HCT116 (cell line): ENCODE data around the gene UBE2F. TPM values are rescaled to one million over a fixed set of nuclear protein-coding genes. Genes with fewer than 3 reads are reported as not detected.

Experiments used
- ATAC-seq: fragments of 200-7000 bp; cut with Tn5 transposase; 2 replicates; pipeline ENCODE4 v1.9.1; 2020; ENCODE audit warnings: mild to moderate bottlenecking, moderate library complexity
- BruUV-seq: library from RNA; stranded (reverse); fragments of 400-500 nt; replicated peaks from 2 replicates; lab custom pipeline; 2021; lab: Mats Ljungman, UMichigan
- CTCF ChIA-PET: fragments of 300-600 bp; sonication (Branson Sonifier 250); formaldehyde crosslinking; loops from one replicate; lab custom pipeline; 2021; ENCODE audit warnings: antibody characterized with exemption; lab: Charles Lee
- POLR2A ChIA-PET: fragments of 300-600, 350-600 bp; sonication (Branson Sonifier 250); formaldehyde crosslinking; loops from one replicate; lab custom pipeline; 2021; ENCODE audit warnings: antibody characterized with exemption; lab: Charles Lee
- RAD21 ChIA-PET, 2 experiments: fragments of 300-600 bp; sonication (Branson Sonifier 250); formaldehyde crosslinking; loops; one replicate each; lab custom pipeline; 2023; ENCODE audit warnings: low total read pairs in 2 of 2; ENCODE audit not compliant: uncharacterized antibody in 2 of 2, unreplicated experiment in 2 of 2, low non-redundant PET in 1 of 2; lab: Charles Lee
- DNase-seq: peaks from one replicate; pipeline ENCODE4 v3.0.0-alpha.2; 2010; ENCODE audit warnings: low read depth, low spot score
- H2AFZ ChIP-seq: fragments of 200-600 bp; shearing (Covaris generic), sonication (generic); 2 replicates; pipeline ENCODE4 v1.6.1; 2017; ENCODE audit warnings: low read depth, mixed run types, mixed read lengths, antibody characterized with exemption, low read length; ENCODE audit not compliant: poor library complexity, severe bottlenecking
- H3K27ac ChIP-seq: 2 replicates; pipeline ENCODE4 v1.5.1; 2012; ENCODE audit warnings: low read depth, low read length
- H3K27me3 ChIP-seq: fragments of 200-600 bp; sonication (generic); 2 replicates; pipeline ENCODE4 v1.6.1; 2016; ENCODE audit warnings: mixed run types, low read length, mixed read lengths; ENCODE audit not compliant: insufficient read depth
- H3K36me3 ChIP-seq, 2 experiments: fragments of 200-500 bp in 1 of 2; fragments of 200-600 bp in 1 of 2; sonication (Bioruptor generic) in 1 of 2; sonication (generic) in 1 of 2; 2 replicates each; pipeline versions ENCODE4 v1.5.1 to v1.6.1; 2014 to 2016; ENCODE audit warnings: low read length in 2 of 2, inconsistent platforms in 1 of 2, mixed read lengths in 1 of 2, mixed run types in 1 of 2; ENCODE audit not compliant: insufficient read depth in 2 of 2, control insufficient read depth in 1 of 2
- H3K4me1 ChIP-seq, 2 experiments: fragments of 200-600 bp in 1 of 2; sonication (generic) in 1 of 2; 2 replicates each; pipeline versions ENCODE4 v1.5.1 to v1.6.1; 2012 to 2017; ENCODE audit warnings: low read length in 2 of 2, inconsistent platforms in 1 of 2, mild to moderate bottlenecking in 1 of 2, mixed read lengths in 1 of 2, mixed run types in 1 of 2, moderate library complexity in 1 of 2; ENCODE audit not compliant: insufficient read depth in 2 of 2, control insufficient read depth in 1 of 2
- H3K4me2 ChIP-seq: fragments of 200-600 bp; sonication (generic); 2 replicates; pipeline ENCODE4 v1.6.1; 2017; ENCODE audit warnings: mixed run types, low read length, mixed read lengths
- H3K4me3 ChIP-seq, 2 experiments: fragments of 200-600 bp in 1 of 2; sonication (generic) in 1 of 2; replicated peaks in 1 of 2; 2 replicates each; pipeline ENCODE4 v1.5.1; 2011 to 2016; ENCODE audit warnings: low read length in 2 of 2, control low read depth in 1 of 2, low read depth in 1 of 2, mild to moderate bottlenecking in 1 of 2, mixed read lengths in 1 of 2, mixed run types in 1 of 2
- H3K79me2 ChIP-seq: fragments of 200-600 bp; sonication (generic); 2 replicates; pipeline ENCODE4 v1.6.1; 2017; ENCODE audit warnings: mild to moderate bottlenecking, mixed run types, low read length, moderate library complexity, mixed read lengths; ENCODE audit not compliant: insufficient read depth
- H3K9ac ChIP-seq: fragments of 200-600 bp; sonication (generic); 2 replicates; pipeline ENCODE4 v1.6.1; 2016; ENCODE audit warnings: low read length, mixed read lengths
- H3K9me2 ChIP-seq: fragments of 200-600 bp; sonication (generic), shearing (Covaris generic); 2 replicates; pipeline ENCODE4 v1.6.1; 2017; ENCODE audit warnings: mixed run types, mild to moderate bottlenecking, moderate library complexity; ENCODE audit not compliant: insufficient read depth
- H3K9me3 ChIP-seq, 2 experiments: fragments of 200-500 bp in 1 of 2; fragments of 200-600 bp in 1 of 2; sonication (Bioruptor generic) in 1 of 2; sonication (generic) in 1 of 2; 2 replicates each; pipeline ENCODE4 v1.6.1; 2014 to 2017; ENCODE audit warnings: low read length in 2 of 2, mixed read lengths in 2 of 2, inconsistent platforms in 1 of 2, low read depth in 1 of 2, mild to moderate bottlenecking in 1 of 2, mixed run types in 1 of 2, moderate library complexity in 1 of 2; ENCODE audit not compliant: control insufficient read depth in 1 of 2, insufficient read depth in 1 of 2
- H4K20me1 ChIP-seq: fragments of 200-600 bp; sonication (generic), shearing (Covaris generic); 2 replicates; pipeline ENCODE4 v1.6.1; 2017; ENCODE audit warnings: mixed run types, mild to moderate bottlenecking, moderate library complexity; ENCODE audit not compliant: insufficient read depth
- ATF3 ChIP-seq: IDR thresholded peaks from 2 replicates; pipeline ENCODE4 v1.6.1; 2012
- EGR1 ChIP-seq: IDR thresholded peaks from 2 replicates; pipeline ENCODE4 v1.6.1; 2012; ENCODE audit warnings: low read depth
- EZH2 ChIP-seq: fragments of 200-600 bp; sonication (generic); IDR thresholded peaks from 2 replicates; pipeline ENCODE4 v1.6.1; 2017; ENCODE audit warnings: antibody characterized with exemption, mixed run types
- JUND ChIP-seq: IDR thresholded peaks from 2 replicates; pipeline ENCODE4 v1.6.1; 2012
- SRF ChIP-seq: IDR thresholded peaks from 2 replicates; pipeline ENCODE4 v1.6.1; 2012; ENCODE audit warnings: low read depth
- ZFX ChIP-seq: fragments of 450-650 bp; IDR thresholded peaks from 2 replicates; pipeline ENCODE4 v1.6.1; 2017
- intact Hi-C: fragments of 100-400 bp; cut with micrococcal nuclease; formaldehyde crosslinking; loops from 2 replicates; pipeline ENCODE4 v1.10.0; 2022
- total RNA-seq: library from RNA; stranded (reverse); gene quantifications from one replicate; pipeline ENCODE4 v1.2.1, GENCODE V29; 2021; ENCODE audit not compliant: unreplicated experiment

The UBE2F gene
- total RNA-seq, 1 experiment from 2014 or later = 32.8 TPM

DNA sequence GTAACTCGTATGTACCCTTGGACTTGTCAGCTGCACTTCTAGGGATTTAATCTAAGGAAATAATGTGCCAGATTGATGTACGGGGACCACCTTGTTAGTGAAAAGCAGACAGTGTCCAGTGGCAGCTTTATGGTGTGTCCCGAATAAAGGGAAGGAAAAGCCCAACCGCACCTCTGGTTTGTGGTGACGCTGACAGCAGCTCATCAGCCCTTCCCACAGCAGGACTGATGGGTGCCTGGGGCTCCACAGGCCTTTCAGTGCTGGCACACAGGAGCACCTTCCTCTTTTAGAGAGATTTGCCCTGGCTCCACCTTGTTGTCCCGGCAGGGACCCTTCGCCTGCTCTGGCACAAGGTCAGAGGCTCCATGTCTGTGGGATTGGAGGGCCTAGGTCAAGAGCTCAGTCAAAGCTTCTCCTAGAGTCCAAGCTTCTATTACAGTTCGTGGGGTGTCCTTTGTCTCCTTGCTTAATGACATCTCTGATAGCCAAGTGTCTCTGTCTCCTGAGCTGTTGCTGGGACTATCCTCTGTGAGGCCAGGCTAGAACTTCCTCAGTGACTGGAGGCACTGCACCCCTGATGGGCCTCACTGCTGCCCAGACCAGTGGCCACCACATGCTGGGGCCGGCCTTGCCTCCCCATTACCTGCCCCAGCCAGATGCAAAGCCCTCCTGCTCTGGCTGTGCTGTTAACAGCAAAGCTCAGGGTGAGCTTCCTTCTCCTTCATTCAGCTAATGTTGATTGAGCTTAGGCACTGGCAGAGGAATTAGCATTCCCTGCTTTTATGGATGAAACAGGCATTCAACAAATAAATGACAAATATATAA lies 61.0 kb downstream of the UBE2F start:
- RAD21 ChIA-PET = no interaction called here
- H3K36me3 ChIP-seq = peaks cover 0 to 6% of the 10 kb centered on the region in 2 experiments; a peak in 1 of 4 replicates
- no peaks in the 10 kb centered on the region for H3K9me2 ChIP-seq
- H3K4me3 ChIP-seq = no peak overlapping the region
- POLR2A ChIA-PET = no interaction called here
- intact Hi-C loops = no loop called here
- no peak overlapping the region for H3K9ac ChIP-seq
- H4K20me1 ChIP-seq = no peaks in the 10 kb centered on the region
- CTCF ChIA-PET = no interaction called here
- no peaks in the 10 kb centered on the region for H3K4me1 ChIP-seq
- BruUV-seq = no TSS peak
- no peaks in the 10 kb centered on the region for H3K9me3 ChIP-seq
- H3K27ac ChIP-seq = no peak overlapping the region
- no peak overlapping the region for H3K4me2 ChIP-seq
- ATAC-seq = no peak
- no peaks in the 10 kb centered on the region for H3K27me3 ChIP-seq
- H3K79me2 ChIP-seq = no peaks in the 10 kb centered on the region
- TF ChIP-seq EZH2 = no peak
- TF ChIP-seq ATF3 = no peak
- TF ChIP-seq JUND = no peak
- no peak for TF ChIP-seq EGR1
- no peak for TF ChIP-seq SRF
- TF ChIP-seq ZFX = no peak
- no peak for DNase-seq
- no peak overlapping the region for H2AFZ ChIP-seq

GRCh38 chr2:238029853-238030252 lies 63.0 kb downstream of the UBE2F start:
- CTCF ChIA-PET = no interaction called here
- DNase-seq (no peak), ATAC-seq (no peak)
- no peak for TF ChIP-seq ATF3
- H2AFZ ChIP-seq = no peak overlapping the region
- H3K27ac ChIP-seq = no peak overlapping the region
- POLR2A ChIA-PET = no interaction called here
- no peak overlapping the region for H3K4me3 ChIP-seq
- no peak overlapping the region for H3K4me2 ChIP-seq
- peaks cover 0 to 6% of the 10 kb centered on the region in 2 experiments; a peak in 1 of 4 replicates for H3K36me3 ChIP-seq
- H3K9me3 ChIP-seq = no peaks in the 10 kb centered on the region
- BruUV-seq = no TSS peak
- H3K9ac ChIP-seq = no peak overlapping the region
- H3K79me2 ChIP-seq = no peaks in the 10 kb centered on the region
- RAD21 ChIA-PET = no interaction called here
- no peaks in the 10 kb centered on the region for H3K9me2 ChIP-seq
- H3K27me3 ChIP-seq = no peaks in the 10 kb centered on the region
- intact Hi-C loops = no loop called here
- H3K4me1 ChIP-seq = no peaks in the 10 kb centered on the region
- no peaks in the 10 kb centered on the region for H4K20me1 ChIP-seq
